PC-9 (cell line): ENCODE results near the gene PLXNA1. TPM values are rescaled to one million over a fixed set of nuclear protein-coding genes. Genes with fewer than 3 reads are reported as not detected.

Experiments used
- BruUV-seq: library from RNA; stranded (reverse); fragments of 400-500 nt; replicated peaks from 2 replicates; lab custom pipeline; 2021; lab: Mats Ljungman, UMichigan
- CTCF ChIA-PET: fragments of 300-600 bp; sonication (Branson Sonifier 250); formaldehyde crosslinking; loops from one replicate; lab custom pipeline; 2022; ENCODE audit warnings: antibody characterized with exemption; lab: Charles Lee
- POLR2A ChIA-PET: fragments of 300-600 bp; sonication (Branson Sonifier 250); formaldehyde crosslinking; loops from one replicate; lab custom pipeline; 2022; ENCODE audit warnings: antibody characterized with exemption; ENCODE audit not compliant: unreplicated experiment; lab: Charles Lee
- DNase-seq, 2 experiments: peaks; one replicate each; pipeline versions ENCODE4 v3.0.0 to v3.0.0-alpha.2; 2015 to 2022; ENCODE audit warnings: mixed read lengths in 1 of 2
- H2AFZ ChIP-seq: fragments of 200-600 bp; sonication (generic); 2 replicates; pipeline ENCODE4 v1.8.1; 2017; ENCODE audit warnings: antibody characterized with exemption
- H3F3A ChIP-seq: fragments of 200-600 bp; sonication (generic); 2 replicates; pipeline ENCODE4 v1.8.1; 2017; ENCODE audit warnings: antibody characterized with exemption, mild to moderate bottlenecking, low read depth; ENCODE audit not compliant: insufficient read depth
- H3K27ac ChIP-seq: fragments of 200-600 bp; sonication (generic); 2 replicates; pipeline ENCODE4 v1.6.1; 2016; ENCODE audit warnings: mixed run types
- H3K27me3 ChIP-seq: fragments of 200-600 bp; sonication (generic); 2 replicates; pipeline ENCODE4 v1.6.1; 2016; ENCODE audit warnings: low read depth, mixed run types; ENCODE audit not compliant: insufficient read depth
- H3K36me3 ChIP-seq: fragments of 200-600 bp; sonication (generic); 2 replicates; pipeline ENCODE4 v1.6.1; 2016; ENCODE audit warnings: low read depth, mixed run types
- H3K4me1 ChIP-seq: fragments of 200-600 bp; sonication (generic); replicated peaks from 2 replicates; pipeline ENCODE4 v1.6.1; 2016; ENCODE audit warnings: mixed run types; ENCODE audit not compliant: insufficient read depth
- H3K4me2 ChIP-seq: fragments of 200-600 bp; sonication (generic); 2 replicates; pipeline ENCODE4 v1.6.1; 2017; ENCODE audit warnings: mixed run types
- H3K4me3 ChIP-seq: fragments of 200-600 bp; sonication (generic); 2 replicates; pipeline ENCODE4 v1.6.1; 2016; ENCODE audit warnings: mixed run types
- H3K79me2 ChIP-seq: fragments of 200-600 bp; sonication (generic); 2 replicates; pipeline ENCODE4 v1.6.1; 2017; ENCODE audit warnings: low read depth, mixed run types
- H3K9me2 ChIP-seq: fragments of 200-600 bp; sonication (generic); 2 replicates; pipeline ENCODE4 v1.8.1; 2017; ENCODE audit warnings: mild to moderate bottlenecking; ENCODE audit not compliant: insufficient read depth
- H3K9me3 ChIP-seq: fragments of 200-600 bp; sonication (generic); 2 replicates; pipeline ENCODE4 v1.8.1; 2016; ENCODE audit warnings: low read depth; ENCODE audit not compliant: insufficient read depth
- H4K20me1 ChIP-seq: fragments of 200-600 bp; sonication (generic); 2 replicates; pipeline ENCODE4 v1.8.1; 2017; ENCODE audit not compliant: insufficient read depth
- EZH2 ChIP-seq: fragments of 200-600 bp; sonication (generic); IDR thresholded peaks from 2 replicates; pipeline ENCODE4 v1.8.0; 2017; ENCODE audit warnings: antibody characterized with exemption, low read depth
- intact Hi-C: fragments of 100-400 bp; cut with micrococcal nuclease; formaldehyde crosslinking; loops from one replicate; pipeline ENCODE4 v1.10.0; 2022; ENCODE audit not compliant: unreplicated experiment
- total RNA-seq: library from RNA; stranded (reverse); gene quantifications from 2 replicates; pipeline ENCODE4 v1.2.3, GENCODE V29; 2021
- TF ChIP-seq, protein P1 (sequence below): fragments of 200-600 bp; sonication (generic); conservative IDR thresholded peaks from 2 replicates; pipeline ENCODE4 v1.6.1; 2017; ENCODE audit warnings: mixed run types, antibody characterized with exemption, mild to moderate bottlenecking, moderate library complexity

Gene PLXNA1
- total RNA-seq, 1 experiment from 2014 or later: 88.2 TPM

DNA sequence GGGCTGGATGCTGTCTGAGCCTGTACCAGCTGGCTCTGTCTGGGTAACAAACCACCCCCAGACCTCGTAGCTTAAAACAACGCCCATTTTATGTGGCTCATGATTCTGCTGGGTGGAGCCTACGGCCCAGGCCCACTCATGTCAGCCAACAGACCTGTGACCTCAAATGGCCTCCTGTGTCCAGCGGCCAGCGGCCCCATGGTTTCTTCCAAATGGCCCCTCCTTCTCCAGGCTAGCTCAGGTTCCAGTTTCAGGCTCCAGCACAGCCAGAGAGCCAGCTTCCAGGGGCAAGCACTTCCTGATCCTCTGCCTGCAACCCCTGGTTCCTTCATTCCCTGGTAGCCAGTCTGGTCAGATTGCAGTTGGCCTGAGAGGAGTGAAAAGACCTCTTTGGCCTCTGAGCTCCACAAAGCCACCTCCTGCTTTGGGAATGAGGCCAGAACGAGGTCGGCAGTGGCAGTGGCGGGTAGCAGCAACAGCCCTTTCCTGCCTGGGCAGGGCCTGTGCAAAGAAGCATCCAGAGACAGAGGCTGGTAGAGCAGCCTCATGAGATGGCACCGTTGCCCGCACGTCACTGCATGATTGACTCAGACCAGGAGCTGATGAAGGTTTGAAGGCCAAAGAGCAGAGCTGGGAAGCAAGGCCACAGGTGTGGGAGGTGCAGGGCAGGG, 21.0 kb upstream of the PLXNA1 start:
- no peak for TF ChIP-seq EZH2
- TF ChIP-seq, protein P1, sequence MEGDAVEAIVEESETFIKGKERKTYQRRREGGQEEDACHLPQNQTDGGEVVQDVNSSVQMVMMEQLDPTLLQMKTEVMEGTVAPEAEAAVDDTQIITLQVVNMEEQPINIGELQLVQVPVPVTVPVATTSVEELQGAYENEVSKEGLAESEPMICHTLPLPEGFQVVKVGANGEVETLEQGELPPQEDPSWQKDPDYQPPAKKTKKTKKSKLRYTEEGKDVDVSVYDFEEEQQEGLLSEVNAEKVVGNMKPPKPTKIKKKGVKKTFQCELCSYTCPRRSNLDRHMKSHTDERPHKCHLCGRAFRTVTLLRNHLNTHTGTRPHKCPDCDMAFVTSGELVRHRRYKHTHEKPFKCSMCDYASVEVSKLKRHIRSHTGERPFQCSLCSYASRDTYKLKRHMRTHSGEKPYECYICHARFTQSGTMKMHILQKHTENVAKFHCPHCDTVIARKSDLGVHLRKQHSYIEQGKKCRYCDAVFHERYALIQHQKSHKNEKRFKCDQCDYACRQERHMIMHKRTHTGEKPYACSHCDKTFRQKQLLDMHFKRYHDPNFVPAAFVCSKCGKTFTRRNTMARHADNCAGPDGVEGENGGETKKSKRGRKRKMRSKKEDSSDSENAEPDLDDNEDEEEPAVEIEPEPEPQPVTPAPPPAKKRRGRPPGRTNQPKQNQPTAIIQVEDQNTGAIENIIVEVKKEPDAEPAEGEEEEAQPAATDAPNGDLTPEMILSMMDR: no peak
- no peaks in the 10 kb centered on the region for H3K9me3 ChIP-seq
- H3K27me3 ChIP-seq: no peaks in the 10 kb centered on the region
- intact Hi-C loops: loop anchor here (1.0 to 5.0 kb wide), 5 partner anchors 19 to 209 kb away; no protein-coding TSS in a partner anchor
- no peaks in the 10 kb centered on the region for H3K9me2 ChIP-seq
- no peak overlapping the region for H2AFZ ChIP-seq
- CTCF ChIA-PET: interaction anchor here (1.7 to 2.7 kb wide), 3 partner anchors 50 to 282 kb away, joined by 5 to 20 read pairs (median 13); no protein-coding TSS in a partner anchor
- POLR2A ChIA-PET: interaction anchor here (0.6 to 1.1 kb wide), 3 partner anchors 40 to 179 kb away, joined by 3 to 6 read pairs (median 4); no protein-coding TSS in a partner anchor
- peak overlapping the region; percentile 53; the same call in 1 of the 2 replicates for H3K4me2 ChIP-seq
- H3K4me1 ChIP-seq: peaks cover 55% of the 10 kb centered on the region
- peak in 1 of 2 experiments; percentile 78 for DNase-seq
- H3K79me2 ChIP-seq: no peaks in the 10 kb centered on the region
- no peaks in the 10 kb centered on the region for H4K20me1 ChIP-seq
- H3F3A ChIP-seq: peaks cover 12% of the 10 kb centered on the region; the same call in 1 of the 2 replicates
- H3K4me3 ChIP-seq: no peak overlapping the region
- no peak overlapping the region for H3K27ac ChIP-seq
- no peaks in the 10 kb centered on the region for H3K36me3 ChIP-seq
- BruUV-seq: no TSS peak

DNA sequence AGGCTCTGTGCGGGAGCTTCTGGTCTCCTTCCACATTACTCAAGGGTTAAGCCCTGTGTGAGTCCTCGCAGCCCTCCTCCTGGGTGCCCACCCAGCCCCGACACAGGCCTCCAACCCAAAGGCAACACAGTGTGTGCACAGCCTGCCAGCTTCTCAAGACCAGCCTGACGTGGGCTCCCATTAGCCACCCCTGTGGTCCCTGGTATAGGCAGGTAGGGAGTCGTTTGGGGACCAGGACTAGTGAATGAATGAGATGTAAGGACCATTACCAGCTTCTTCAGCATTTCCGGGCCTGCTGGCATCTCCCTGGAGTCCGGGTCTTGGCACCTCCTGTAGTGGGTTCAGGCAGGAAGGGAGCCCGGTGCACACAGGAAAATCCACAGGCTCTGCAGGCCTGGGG, 20.2 kb upstream of the PLXNA1 start:
- H3K27me3 ChIP-seq: no peaks in the 10 kb centered on the region
- H2AFZ ChIP-seq: no peak overlapping the region
- no peaks in the 10 kb centered on the region for H3K36me3 ChIP-seq
- intact Hi-C loops: loop anchor here (1.0 to 5.0 kb wide), 2 partner anchors 105 to 112 kb away; no protein-coding TSS in a partner anchor
- H3K4me1 ChIP-seq: peaks cover 58% of the 10 kb centered on the region
- BruUV-seq: no TSS peak
- H3F3A ChIP-seq: peaks cover 12% of the 10 kb centered on the region; the same call in 1 of the 2 replicates
- H3K79me2 ChIP-seq: no peaks in the 10 kb centered on the region
- H4K20me1 ChIP-seq: no peaks in the 10 kb centered on the region
- DNase-seq: no peak
- ChIA-PET CTCF (no interaction called here), POLR2A (no interaction called here)
- no peak overlapping the region for H3K27ac ChIP-seq
- no peaks in the 10 kb centered on the region for H3K9me3 ChIP-seq
- no peaks in the 10 kb centered on the region for H3K9me2 ChIP-seq
- H3K4me2 ChIP-seq: no peak overlapping the region
- TF ChIP-seq, protein P1: no peak
- no peak for TF ChIP-seq EZH2
- H3K4me3 ChIP-seq: no peak overlapping the region

DNA sequence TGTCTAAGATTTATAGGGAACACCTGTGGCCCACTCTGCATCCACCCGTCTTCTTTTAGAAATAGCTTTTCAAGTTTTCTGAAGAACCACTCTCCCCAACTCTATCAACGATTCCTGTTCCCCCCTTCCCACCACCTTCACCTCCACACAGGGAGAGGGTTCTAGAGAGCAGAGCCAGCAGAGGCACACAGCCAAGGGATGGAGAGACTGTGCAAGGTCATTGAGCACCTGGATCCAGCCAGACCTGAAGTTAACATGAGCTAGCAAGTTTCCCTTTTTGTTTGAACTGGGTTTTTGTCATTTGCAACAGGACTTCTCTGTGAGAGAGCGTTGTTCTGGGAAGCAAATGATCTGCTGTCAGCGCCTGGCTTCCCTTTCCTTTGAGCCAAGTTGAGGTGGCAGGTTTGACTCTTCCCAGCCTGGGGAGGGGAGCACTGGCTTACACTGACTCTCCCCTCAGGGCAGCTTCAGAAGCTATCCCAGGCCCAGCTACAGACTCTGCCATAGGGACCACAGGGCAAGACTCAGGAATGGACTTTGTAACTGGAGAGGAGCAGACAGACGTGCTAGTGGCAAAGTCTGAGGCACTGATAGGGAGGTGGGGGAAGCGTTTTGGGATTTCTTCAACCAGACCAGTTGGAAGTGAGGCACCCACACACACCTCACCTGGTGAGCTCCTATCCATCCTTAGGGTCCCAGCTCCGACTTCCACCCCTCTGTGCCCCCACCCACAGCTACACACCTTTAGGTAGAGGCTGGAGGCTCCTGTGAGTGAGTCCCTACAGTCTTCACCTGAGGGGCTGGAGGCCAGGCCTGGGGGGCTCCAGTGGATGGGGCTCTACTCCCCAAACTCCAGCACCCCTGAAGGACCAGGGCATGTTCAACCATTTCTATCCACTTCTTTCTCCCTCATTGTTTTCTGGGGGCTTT, 19.4 kb upstream of the PLXNA1 start:
- Histone ChIP-seq H3K36me3 (no peaks in the 10 kb centered on the region), H3K9me2 (no peaks in the 10 kb centered on the region), H3K27ac (no peak overlapping the region), H3K79me2 (no peaks in the 10 kb centered on the region), H3K27me3 (no peaks in the 10 kb centered on the region), H3K4me3 (no peak overlapping the region), H3K4me1 (peaks cover 58% of the 10 kb centered on the region), H3K4me2 (no peak overlapping the region), H4K20me1 (no peaks in the 10 kb centered on the region), H2AFZ (no peak overlapping the region), H3F3A (peaks cover 12% of the 10 kb centered on the region; the same call in 1 of the 2 replicates), H3K9me3 (no peaks in the 10 kb centered on the region)
- no peak for TF ChIP-seq EZH2
- TF ChIP-seq, protein P1: no peak
- DNase-seq: peak in 1 of 2 experiments; percentile 18
- BruUV-seq: no TSS peak
- intact Hi-C loops: loop anchor here (5.0 kb wide), 1 partner anchor 106 kb away; no protein-coding TSS in a partner anchor
- ChIA-PET POLR2A (no interaction called here), CTCF (no interaction called here)
